HG02870 (cell line): Measurements from ENCODE around the gene USP46.

ENCODE experiments used
- ATAC-seq: cut with Tn5 transposase; IDR thresholded peaks from one replicate; pipeline ENCODE4 v1.9.1; 2021; ENCODE audit warnings: mild to moderate bottlenecking, moderate library complexity; ENCODE audit not compliant: unreplicated experiment

Gene USP46, protein sequence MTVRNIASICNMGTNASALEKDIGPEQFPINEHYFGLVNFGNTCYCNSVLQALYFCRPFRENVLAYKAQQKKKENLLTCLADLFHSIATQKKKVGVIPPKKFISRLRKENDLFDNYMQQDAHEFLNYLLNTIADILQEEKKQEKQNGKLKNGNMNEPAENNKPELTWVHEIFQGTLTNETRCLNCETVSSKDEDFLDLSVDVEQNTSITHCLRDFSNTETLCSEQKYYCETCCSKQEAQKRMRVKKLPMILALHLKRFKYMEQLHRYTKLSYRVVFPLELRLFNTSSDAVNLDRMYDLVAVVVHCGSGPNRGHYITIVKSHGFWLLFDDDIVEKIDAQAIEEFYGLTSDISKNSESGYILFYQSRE

DNA sequence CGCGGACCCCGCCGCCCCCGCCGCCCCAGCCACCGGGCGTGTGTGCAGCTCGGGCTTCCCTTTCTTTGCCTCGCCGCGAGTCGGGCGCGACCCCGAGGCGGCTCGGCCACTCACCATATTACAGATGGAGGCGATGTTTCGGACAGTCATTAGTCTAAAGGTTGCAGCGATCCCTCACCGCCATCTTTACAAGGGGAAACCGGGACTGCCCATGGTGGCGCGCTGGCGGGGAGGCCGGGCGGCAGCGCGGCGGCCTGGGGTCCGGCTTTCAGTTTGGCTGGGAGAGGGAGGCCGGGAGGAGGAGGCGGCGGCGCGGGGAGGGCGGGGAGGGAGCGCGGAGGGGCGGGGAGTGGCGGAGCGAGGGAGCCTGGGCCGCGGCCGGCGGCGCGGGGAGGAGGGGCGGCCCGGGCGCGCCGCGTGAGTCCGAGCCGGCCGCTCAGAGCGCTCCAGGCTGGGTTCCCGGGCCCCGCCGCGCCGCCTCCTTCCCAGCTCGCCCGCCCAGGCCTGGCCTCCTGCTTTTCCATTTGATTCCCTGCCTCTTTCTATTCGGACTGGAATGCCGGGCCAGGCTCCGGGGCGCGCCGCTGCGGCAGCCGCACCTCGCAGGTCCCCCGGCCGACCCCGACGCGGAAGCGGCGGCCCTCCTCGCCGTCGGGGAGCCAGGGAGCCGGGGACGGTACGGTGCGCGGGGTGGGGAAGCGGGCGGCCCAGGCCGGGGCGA is at the start of gene USP46:
Gene USP46, minus strand, starts transcription at position 301 of the 721 bp plus-strand sequence. Its CDS starts 151 bp downstream, at position 150.
- peak; percentile 75 for ATAC-seq

DNA sequence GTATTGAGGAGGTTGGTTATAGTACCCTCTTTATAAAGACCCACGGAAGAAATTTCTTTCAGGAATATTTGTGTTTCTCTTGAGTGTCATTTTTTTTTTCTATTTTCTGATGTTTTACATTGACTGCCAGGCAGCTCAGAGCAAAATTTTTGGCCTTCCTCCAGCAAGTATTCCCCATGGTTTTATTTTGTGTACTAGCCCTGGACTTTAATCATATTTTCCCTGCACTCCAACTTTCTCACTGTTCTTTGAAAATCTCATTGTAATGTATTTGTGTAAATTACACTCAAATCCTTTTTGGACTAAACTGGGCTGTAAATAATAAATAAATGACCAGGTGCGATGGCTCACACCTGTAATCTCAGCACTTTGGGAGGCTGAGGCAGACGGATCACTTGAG is 45.6 kb upstream of the USP46 start:
- ATAC-seq = no peak

DNA sequence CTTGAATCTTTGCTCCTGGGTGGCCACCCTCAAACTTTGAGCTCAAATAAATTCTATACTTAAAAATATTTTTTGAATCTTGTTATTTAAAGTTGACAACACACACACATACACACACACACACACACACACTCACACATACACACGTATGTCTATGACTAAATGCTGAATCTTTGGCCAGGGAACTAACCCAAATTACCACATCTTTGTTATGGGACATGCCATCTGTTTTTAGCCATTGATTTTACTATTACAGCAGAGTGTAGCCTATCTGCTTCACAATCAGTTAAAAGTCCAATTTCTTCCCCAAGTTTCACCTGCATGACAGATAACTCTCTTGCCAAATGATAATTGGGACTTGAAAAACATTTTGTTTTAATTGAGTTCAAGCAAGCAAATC is 45.0 kb upstream of the USP46 start:
- no peak for ATAC-seq

DNA sequence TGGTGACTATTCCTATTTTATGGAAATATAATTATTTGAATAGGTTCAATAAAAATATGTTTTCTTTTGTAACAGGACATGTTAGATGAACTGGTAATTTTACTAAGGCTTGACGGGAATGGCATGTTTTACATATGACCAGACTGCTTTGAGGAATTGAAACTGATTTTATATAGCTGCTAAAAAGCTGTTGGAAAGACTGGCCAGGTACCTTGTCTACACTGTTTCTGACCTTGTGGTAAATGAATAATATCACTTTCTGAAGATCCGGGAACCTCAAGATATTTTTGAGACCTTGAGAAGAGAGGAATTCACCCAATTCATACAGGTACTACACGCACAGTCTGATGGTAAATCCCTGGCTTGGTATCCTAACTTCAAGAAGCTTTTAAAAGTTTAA is 42.1 kb upstream of the USP46 start:
- peak; percentile 96 for ATAC-seq

DNA sequence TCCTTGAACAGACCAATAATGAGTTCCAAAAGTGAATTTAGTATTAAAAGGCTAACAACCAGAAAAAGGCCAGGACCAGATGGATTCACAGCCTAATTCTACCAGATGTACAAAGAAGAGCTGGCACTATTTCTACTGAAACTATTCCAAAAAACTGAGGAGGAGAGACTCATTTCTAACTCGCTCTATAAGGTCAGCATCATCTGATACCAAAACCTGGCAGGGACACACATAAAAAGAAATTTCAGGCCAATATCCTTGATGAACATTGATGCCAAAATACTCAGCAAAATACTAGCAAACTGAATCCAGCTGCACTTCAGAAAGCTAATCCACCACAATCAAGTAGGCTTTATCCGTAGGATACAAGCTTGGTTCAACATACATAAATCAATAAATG is 35.8 kb upstream of the USP46 start:
- no peak for ATAC-seq

DNA sequence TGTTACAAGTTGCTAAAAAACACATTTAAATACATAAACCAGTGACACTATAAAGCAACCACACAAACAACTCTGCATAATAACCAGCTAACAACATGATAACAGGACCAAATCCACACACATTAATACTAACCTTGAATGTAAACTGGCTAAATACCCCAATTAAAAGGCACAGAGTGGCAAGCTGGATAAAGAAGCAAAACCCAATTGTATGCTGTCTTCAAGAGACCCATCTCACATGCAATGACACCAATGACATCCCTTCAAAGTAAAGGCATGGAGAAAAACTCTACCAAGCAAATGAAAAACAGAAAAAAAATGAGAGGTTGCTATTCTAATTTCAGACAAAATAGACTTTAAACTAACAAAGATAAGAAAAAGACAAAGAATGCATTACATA is 34.4 kb upstream of the USP46 start:
- no peak for ATAC-seq

DNA sequence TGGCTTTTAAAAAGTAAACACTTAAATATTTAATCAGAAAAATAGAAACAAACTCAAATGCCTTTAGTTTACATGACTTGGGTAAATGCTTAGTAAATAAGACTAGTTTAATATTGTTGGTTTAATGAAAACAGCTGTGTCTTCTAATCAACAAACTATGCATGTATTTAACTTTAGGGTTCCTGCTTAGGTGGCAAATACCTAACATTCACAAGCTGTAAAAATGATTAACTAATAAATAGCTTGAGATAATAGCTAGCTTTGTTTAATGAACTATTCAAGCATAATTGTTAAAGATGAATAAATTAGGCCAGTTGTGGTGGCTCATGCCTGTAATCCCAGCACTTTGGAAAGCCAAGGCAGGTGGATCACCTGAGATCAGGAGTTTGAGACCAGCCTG is 30.0 kb upstream of the USP46 start:
- no peak for ATAC-seq

DNA sequence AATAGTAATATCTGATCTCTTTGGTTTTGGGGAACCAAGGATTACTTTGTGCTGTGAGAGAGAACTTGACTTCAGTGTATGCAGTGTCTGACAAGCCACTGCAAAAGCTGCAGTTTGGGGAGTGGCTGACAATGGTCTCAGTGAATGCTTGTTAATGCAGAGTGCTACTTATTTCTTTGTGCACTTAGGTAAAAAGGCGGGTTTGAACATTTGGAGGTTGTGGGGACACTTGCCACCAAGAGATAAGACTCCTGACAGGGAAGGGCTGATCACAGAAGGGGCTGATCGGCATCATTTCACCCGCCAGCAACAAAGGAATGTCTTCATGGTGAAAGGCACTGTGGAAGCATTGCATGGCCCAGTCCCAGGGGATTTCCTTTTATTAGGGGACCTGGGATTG is 28.6 kb upstream of the USP46 start:
- ATAC-seq = no peak

DNA sequence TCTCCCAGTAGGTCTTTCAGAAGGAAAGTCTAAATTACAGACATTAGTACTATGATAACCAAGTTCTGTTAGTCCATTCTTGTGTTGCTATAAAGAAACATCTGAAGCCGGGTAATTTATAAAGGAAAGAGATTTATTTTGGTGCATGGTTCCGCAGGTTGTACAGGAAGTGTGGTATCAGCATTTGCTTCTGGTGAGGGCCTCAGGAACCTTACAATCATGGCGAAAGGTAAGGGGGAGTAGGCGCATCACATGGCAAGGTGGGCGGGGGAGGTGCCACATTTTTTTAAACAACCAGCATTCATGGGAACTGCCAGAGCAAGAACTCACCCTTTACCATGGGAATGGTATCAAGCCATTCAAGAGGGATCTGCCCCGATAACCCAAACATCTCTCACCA is 26.2 kb upstream of the USP46 start:
- ATAC-seq = peak; percentile 58

DNA sequence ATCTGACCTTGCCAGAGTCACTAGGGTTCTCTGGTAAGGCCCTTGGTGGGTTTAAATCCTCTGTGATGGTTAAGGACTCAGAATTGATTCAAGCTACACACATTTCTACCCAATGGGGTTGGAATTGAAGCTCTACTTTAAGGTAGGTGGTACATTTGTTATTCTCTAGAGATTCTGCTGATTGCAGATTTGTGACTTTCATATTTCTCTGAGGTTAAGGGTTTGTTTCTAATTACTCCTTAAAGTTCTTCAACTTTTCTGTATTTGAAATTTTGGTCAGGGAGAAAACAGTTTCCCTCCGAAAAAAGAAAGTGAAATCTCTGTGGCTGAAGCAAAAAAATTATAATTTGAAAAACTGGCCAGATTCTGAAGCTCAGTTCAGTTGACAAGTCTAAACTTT is 25.8 kb upstream of the USP46 start:
- ATAC-seq = peak; percentile 56

DNA sequence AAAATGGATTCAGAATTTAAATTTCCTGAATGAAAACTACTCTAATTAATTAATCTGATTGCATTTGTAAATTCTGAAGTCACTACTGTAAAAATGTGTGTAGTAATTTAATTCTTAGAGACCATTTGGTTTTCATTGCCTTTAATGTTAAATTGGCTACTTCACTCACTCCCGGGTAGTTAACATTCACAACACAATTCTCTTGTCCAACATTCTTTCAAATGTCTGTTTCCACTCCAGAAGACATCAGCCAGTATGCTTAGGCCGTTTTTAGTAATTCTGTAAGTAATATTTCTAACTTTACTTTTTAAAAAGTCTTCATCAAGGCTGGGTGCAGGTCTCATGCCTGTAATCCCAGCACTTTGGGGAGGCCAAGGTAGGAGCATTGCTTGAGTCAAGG is 21.3 kb upstream of the USP46 start:
- ATAC-seq = no peak

DNA sequence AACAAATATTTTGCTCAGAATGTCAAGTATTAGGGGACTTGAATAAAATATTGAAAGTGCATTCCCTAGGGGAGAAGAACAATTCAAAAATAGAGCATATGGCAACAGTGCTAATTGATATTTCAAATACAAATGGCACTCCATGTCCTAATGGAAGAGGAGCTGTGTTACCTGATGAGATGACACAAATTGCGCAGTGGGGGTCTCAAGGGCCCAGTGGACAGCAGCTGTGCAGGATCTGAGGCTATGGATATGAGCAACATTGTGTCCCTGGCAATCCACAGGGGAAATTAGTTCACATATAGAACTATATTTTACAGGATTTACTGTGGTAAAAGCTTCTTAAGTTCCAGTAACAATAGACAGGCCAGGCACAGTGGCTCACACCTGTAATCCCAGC is 17.4 kb upstream of the USP46 start:
- ATAC-seq = no peak

DNA sequence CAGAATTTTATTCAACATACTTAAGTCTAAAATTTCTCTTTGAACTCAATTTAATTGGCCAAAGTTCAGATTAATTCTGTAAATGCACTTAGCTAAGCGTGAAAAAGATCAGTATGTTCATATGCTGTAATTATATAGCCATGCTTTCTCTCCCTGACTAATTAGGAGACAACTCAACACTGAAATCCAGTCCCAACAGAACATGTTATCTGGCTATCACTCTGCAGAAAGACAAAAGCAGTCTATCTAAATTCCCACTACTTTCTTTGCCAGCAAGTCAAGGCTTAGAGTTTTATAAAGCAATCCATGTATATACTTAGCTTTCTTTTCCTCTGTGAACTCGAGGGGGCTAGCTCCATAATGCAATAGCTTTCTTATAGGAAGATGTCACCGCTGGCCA is 16.0 kb upstream of the USP46 start:
- ATAC-seq = no peak

DNA sequence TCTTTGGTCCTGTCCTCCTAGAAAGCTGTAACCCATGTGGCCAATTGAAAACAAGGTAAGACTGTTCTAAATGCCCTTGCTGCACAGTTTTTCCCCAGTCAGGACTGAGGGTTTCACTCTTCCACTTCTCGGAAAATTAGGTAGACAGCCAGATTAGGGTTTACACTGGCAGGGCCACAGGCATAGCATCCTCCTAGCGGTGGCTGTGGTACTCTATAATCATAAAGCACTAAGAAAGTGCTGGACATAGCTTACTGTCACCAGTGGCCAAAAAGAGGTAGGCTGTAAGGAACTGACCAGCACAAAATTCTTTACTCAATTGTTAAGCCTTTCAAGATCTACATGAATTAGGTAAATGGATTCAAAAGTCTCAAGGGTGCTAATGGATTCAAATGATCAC is 11.6 kb upstream of the USP46 start:
- ATAC-seq = no peak

DNA sequence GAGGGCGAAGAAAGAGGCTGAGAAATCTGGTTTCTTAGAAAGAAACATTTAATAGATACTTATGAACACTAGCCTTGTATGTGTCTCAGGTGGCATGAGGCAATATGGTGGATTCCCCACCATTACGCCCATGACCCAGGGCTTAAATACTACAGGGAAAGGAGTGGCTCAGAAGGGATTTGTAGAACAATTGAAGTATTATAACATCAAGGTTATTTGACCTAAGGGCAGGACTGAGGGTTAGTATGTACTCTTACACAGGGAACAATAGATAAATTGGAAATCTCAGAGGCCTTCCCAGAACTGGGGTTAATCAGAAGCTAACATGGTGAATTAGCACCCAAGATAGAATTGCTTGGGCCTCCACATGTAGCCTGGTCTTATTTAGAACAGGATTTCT is 11.0 kb upstream of the USP46 start:
- ATAC-seq = no peak

DNA sequence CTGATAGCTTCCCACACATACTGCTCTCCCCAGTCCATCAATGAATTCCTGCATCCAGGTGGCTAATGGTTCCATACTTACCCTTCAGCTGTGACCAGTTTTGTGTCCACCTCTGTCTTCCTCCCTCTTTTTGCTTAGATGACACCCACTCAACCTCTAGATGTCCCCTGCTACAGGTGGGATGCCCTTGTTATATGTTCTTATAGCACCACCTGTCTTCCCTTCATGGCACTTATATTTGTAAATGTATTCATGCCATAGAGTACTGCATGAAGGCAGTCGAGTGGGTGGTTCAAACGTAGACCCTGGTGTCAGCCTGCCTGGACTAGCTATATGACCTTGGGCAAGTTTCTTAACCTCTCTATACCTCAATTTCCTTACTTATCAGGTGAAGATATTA is 6.5 kb upstream of the USP46 start:
- ATAC-seq = peak; percentile 75

DNA sequence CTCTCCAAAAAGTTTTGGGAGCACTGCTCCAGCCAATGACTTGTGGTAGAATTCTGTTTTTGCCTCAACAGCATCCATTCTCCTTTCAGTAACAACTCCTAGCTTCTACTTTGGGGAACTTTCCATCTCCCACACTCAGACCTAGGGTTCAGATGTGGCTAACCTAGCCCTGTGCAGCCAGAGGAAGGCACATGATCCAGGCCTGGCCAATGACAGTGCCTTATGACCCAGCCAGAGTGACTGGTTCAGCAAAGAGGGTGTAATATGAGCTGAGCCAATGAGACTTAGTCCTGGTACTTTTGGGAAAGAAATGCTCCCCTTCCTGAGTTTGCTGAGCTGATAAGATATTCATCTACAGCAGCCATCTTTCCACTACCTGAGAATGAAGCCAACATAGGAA is 5.4 kb upstream of the USP46 start:
- no peak for ATAC-seq

DNA sequence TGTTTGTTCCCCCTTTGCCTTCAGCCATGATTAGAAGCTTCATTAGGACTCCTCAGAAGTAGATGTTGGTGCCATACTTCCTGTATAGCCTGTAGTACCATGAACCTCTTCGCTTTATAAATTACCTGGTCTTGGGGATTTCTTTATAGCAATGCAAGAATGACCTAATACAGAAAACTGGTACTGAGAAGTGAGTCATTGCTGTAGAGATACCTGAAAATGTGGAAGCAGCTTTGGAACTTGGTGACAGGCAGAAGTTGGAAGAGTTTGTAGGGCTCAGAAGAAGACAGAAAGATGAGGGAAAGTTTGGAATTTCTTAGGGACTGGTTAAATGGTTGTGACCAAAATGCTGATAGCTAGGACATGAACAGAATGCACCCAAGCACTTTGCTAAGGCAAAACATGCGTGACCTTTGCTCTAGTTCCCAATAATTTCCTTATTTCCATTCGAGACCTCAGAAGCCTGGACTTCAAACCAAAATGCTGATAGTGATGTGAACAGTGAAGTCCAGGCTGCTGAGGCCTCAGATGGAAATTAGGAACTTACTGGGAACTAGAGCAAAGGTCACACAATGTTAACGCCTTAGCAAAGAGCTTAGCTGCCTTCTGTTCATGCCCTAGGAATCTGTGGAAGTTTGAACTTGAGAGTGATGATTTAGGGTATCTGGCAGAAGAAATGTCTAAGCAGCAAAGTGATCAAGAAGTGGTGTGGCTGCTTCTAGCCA is 3.0 kb upstream of the USP46 start:
- no peak for ATAC-seq

DNA sequence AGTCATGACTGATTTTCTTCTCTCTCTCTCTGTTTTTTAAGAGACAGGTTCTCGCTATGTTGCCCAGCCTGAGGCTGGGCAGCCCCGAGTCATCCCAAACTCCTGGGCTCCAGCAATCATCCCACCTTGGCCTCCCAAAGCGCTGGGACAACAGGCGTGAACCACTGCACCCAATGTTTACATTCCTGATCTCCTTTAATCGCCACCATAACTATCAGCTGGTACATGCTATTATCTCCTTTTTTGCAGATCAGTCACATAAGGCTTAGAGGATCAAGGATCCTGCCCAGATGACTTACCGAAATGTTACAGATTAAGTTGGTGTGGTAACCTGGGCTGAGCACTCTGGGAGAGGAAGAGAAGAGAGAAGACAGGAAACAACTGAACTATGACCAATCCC is 1.5 kb upstream of the USP46 start:
- no peak for ATAC-seq

DNA sequence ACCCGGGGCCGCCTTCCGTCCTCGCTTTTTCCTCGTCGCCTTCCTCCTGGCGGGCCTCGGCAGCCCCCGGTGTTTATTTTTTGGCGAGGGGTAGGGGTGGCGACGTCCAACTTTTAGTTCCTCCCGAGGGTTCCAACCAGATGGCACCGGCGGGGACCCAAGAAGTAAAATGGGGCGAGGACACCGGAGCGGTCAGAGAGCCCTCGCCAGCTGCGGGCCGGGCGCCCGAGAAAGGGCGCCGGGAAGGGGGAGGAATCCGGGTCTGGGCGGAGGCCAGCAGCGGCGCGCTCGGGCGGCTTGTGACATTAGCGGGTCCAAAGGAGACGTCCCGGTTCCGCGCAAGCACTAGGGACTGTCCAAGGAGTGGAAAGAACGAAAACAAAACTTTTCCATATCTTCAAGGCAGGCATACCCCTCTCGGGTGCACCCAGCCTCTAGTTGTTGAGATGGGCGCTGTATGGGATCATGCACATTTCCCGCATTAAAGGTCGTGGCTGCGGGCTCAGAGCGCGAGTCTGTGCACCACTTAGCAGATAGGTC is 691 bp upstream of the USP46 start:
- no peak for ATAC-seq

DNA sequence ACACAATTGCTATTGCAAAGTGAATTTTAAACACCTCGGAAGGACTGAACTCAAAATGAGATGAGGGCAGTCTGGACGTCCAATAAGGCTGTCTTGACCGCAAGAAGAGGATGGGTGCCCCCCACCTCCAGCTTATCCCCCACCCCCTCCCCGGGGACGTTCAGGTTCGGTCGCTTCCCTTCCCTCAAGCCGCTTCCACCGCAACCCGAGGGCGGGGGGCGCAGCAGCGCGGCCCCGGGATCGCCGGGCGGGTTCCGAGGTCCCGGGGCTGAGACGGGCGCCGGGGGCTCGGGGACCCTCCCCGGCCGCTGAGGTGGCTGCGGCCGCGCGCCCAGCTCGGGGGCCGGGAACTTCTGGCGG is 480 bp downstream of the USP46 start:
- no peak for ATAC-seq
